ENCODE results near the gene CSTPP1.
"Not testable (repeated sequence)": the region's sequence is repeated elsewhere in the genome, so short reads cannot be mapped to it uniquely, and the experiment has no call there.

The CSTPP1 gene

GRCh38 chr11:47106798-47107411, 170.3 kb downstream of the CSTPP1 start:
- no peak for DNase-seq

DNA sequence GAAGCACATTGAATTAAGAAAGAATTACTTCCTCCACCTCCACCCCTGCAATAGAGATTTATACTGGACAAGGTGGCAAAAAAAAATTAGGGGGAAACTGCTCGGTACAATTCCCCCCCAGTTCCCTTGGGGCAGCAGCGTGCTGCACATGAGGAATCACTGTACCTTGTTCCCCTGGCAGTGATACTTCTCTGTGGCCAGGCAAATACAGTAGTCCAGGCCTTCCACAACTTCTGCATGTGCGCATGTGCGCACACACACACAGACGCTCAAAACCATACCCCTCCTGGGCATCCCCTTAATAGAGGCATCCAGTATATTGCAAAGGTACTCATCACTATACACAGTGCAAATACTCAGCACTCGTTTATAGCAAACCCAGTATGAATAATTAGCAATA, 171.2 kb downstream of the CSTPP1 start:
- no peak for DNase-seq

- no peak for DNase-seq
These were observed 171.7 kb downstream of the CSTPP1 start for GRCh38 chr11:47108214-47108613.

- DNase-seq: no peak
These were observed 172.6 kb downstream of the CSTPP1 start for GRCh38 chr11:47109051-47109726.

- no peak for DNase-seq
These were observed 173.2 kb downstream of the CSTPP1 start for GRCh38 chr11:47109727-47110246.

DNA sequence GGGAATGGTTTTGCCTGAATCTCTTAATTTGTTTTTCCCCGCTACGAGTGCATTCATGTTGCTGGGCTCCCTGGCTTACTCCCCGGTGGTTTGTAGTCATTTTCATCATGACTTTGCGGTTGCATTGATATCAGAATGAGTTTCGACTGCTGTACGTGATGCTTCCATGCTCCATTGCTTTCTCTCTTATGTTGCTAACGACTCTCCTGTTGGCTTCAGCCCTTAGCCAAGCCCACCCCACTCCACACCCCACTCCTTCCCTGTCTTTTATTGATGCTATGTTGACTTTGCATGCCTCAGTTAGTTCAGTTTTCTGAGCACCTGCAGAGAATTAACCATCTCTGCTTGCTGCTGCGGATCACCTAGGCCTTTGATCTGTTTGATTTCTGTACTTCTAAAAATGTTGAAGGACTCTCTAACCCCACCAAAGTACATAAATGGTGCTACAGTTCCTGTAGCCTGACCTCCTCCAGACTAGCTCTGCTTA, 174.8 kb downstream of the CSTPP1 start:
- DNase-seq: peak; percentile 99

DNA sequence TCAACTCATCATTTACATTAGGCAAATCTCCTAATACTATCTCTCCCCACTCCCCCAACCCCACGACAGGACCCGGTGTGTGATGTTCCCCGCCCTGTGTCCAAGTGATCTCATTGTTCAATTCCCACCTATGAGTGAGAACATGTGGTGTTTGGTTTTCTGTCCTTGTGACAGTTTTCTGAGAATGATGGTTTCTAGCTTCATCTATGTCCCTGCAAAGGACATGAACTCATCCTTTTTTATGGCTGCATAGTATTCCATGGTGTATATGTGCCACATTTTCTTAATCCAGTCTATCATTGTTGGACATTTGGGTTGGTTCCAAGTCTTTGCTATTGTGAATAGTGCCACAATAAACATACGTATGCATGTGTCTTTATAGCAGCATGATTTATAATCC, 176.4 kb downstream of the CSTPP1 start:
- not testable (repeated sequence) for DNase-seq

GRCh38 chr11:47118958-47119688, 182.6 kb downstream of the CSTPP1 start:
- DNase-seq: peak; percentile 62

DNA sequence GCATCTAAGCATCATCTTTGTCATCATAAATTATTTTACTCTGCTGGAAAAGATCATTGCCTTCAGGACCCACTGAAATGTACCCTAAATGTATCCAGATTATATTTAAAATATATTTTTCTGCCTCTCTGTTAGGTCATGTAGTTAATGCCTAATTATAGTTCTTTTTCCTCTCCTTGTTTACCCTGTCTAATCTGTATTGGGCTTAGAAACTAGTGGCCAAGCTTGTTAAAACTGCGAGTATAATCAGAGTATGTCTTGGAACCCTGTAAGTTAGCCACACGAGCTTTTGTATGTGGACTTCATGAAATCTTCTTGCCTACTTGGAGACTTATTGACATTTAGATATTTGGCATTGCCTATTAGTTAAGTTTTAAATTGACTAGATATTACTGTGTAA, 184.5 kb downstream of the CSTPP1 start:
- no peak for DNase-seq

DNA sequence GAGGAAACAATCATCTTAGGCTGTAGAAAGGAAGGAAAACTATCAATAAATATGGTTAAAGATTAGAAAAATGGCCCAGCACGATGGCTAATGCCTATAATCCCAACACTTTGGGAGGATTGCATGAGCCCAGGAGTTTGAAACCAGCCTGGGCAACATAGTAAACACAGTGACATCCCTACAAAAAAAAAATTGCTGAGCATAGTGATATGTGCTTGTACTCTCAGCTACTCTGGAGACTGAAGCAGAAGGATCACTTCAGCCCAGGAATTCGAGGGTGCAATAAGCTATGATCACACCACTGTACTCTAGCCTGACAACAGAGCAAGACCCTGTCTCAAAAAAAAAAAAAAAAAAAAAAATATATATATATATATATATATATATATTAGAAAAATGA, 185.2 kb downstream of the CSTPP1 start:
- no peak for DNase-seq

- no peak for DNase-seq
These were observed 186.5 kb downstream of the CSTPP1 start for GRCh38 chr11:47123094-47123493.

GRCh38 chr11:47124675-47125074, 188.1 kb downstream of the CSTPP1 start:
- no peak for DNase-seq

DNA sequence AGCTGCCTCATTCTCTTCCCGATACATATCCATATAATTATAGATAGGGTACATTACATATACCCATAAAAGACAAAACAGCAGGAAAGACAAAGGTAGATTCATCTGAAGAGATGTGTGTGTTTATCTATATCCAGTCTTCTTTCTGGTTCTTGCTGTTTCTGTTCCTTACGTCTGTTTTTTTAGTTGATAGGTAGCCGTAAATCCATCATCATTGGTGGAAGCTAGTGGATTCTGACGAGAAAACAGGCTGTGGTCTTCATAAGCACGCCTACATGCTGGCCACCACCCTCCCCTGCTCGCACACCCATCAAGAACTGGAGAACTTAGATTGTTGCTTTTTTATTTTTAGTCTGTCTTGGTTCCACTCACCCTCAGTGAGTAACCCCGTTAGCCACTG, 188.5 kb downstream of the CSTPP1 start:
- DNase-seq: no peak

- no peak for DNase-seq
These were observed 190.7 kb downstream of the CSTPP1 start for GRCh38 chr11:47127213-47127612.

GRCh38 chr11:47130543-47130942, 194.0 kb downstream of the CSTPP1 start:
- peak; percentile 86 for DNase-seq

DNA sequence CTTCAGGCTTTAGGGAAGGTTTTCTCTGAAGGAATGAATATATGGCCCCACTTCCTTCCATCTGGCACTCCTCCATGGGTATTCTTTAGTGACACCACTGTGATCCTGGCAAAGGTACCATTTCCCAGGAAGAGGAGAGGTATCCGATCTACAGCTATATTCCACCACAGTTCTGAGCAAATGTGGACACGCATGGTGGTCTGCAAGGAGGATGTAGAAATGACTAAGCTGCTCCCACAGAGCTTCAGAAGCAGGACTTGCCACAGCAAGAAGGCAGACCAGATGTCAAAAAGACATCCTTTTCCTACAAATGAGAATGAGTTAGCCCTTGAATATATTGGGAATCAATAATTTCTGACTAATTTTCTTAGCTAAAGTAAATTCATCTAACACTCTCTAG, 194.6 kb downstream of the CSTPP1 start:
- DNase-seq: no peak

DNA sequence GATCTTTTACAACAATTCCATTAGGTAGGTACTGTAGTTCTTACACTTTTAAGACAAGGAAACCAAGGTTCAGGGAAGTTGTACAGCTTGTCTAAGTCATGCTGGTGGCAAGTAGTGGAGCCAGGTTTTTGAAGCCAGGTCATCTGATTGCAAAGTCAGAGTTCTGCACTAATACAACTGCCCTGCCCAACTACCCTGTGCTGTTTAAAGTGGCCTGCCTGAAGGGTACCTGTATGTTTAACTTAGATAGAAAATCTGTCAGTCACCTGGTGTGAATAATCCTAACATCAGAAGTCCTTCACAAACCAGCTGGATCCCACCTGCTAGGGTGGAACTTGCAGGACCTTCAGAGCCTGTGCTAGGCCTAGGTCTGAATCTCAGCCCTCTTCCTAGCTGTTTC, 195.9 kb downstream of the CSTPP1 start:
- DNase-seq: no peak

- DNase-seq: no peak
These were observed 196.4 kb downstream of the CSTPP1 start for GRCh38 chr11:47132981-47133380.

- DNase-seq: no peak
These were observed 199.8 kb downstream of the CSTPP1 start for GRCh38 chr11:47136327-47136726.

DNA sequence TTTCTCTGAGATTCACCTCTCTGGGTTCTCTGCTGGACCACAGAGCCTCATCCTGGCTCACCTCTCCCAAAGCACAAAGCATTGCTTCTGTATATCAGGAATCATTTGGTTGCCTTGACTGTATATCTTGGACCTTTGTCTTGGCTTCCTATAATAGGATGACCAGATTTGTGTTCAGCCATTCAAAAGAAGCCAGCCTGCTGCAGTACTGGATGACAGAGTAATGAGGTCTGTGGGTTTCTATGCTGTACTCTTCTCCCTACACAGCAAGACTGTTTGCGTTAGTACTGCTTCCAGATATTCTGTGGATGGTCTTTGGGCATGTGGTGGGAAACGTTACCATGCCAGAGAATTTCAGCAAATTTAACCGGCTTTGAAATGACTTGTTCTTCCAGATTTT, 200.4 kb downstream of the CSTPP1 start:
- no peak for DNase-seq

GRCh38 chr11:47137476-47137875, 200.9 kb downstream of the CSTPP1 start:
- peak; percentile 76 for DNase-seq

DNA sequence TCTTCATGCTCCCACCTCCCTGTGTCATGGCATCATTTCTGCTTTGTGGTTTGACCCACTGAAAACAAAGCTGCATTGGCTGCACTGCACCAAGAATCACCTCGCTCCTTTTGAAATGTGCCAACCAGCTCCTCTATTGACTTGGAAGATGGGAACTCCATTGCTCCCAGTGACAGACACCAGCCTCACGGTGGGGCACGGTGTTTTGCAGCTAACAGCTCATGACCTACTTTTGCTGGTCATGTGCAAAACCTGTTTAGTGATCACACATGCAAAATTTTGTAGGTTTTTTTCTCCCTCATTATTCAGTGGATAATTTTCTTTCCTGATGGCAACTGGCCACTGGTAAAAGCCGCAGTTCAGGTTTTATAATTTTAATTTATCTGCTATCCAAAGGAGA, 203.3 kb downstream of the CSTPP1 start:
- DNase-seq: no peak

DNA sequence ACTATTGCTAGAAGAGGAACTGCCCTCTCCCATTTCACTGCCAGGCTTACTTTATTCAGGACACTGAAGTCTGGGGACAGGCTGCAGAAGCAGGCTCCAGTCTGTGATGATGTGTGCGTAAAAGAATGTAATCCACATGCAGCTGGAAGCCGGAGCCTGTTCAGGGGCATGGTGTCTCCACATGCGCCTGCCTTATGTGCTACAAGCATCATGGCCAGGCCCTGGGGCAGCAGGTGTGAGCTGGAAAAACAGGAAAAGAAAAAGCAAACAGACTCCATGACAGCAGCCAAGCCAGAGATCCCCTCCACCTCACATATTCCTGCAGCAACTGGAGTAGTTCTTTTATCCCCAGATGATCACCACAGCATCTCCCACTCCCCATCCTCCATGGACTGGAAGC, 206.8 kb downstream of the CSTPP1 start:
- DNase-seq: no peak

DNA sequence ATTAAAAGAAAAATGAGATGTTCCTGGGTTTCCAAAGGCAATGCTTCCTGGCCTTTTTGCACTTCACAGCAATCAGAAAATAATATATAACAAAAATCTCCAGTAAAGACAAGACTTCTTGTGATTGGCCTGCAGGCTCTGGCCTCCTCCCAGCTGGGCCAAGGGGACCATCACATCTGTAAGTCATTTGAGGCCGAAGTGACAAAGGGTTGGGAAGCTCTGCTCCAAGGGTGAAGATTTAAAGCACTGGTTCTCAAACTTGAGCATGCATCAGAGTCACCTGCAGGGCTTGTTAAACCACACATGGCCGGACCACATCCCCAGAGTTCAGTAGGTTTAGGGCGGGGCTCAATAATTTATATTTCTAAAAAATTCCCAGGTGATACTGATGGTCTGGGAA, 208.0 kb downstream of the CSTPP1 start:
- DNase-seq: no peak

Measured in NCI-H187 treated with DMSO at 0.1 percent for 48 hours (cell line).